ENCODE data around the gene GPR18.

- TF ChIP-seq POLR2A (IDR thresholded peaks at IDR 0.05) (no peak), CTCF (IDR thresholded peaks at IDR 0.05) (no peak)
Observed at GRCh38 chr13:99266827-99267226, 8.6 kb upstream of the GPR18 start.

Data from adrenal gland (tissue), 5 donors.